HK-2 (cell line): ENCODE results near the gene HYAL1.
"Not testable (repeated sequence)": the region's sequence is repeated elsewhere in the genome, so short reads cannot be mapped to it uniquely, and the experiment has no call there.

ENCODE experiments used
- DNase-seq: peaks from one replicate; pipeline ENCODE4 v3.0.0-alpha.2; 2018; ENCODE audit not compliant: unreplicated experiment

The HYAL1 gene

GRCh38 chr3:50294089-50294488 lies 9.3 kb downstream of the HYAL1 start:
- DNase-seq = no peak

- no peak for DNase-seq
Measured at GRCh38 chr3:50293079-50293801, 10.1 kb downstream of the HYAL1 start.

- peak; percentile 93 for DNase-seq
Measured at GRCh38 chr3:50292159-50293078, 11.0 kb downstream of the HYAL1 start, which contains the start of gene IFRD2. Gene IFRD2, minus strand, starts transcription at chr3:50292429. Its CDS starts 155 bp downstream, at chr3:50292274.

GRCh38 chr3:50290161-50290641 lies 13.2 kb downstream of the HYAL1 start:
- no peak for DNase-seq

- DNase-seq = no peak
Measured at GRCh38 chr3:50289130-50289529, 14.2 kb downstream of the HYAL1 start.

GRCh38 chr3:50288387-50289007 lies 14.9 kb downstream of the HYAL1 start:
- no peak for DNase-seq

GRCh38 chr3:50287262-50287661 lies 16.1 kb downstream of the HYAL1 start:
- no peak for DNase-seq

- no peak for DNase-seq
Measured at GRCh38 chr3:50286322-50287227, 16.8 kb downstream of the HYAL1 start.

- not testable (repeated sequence) for DNase-seq
Measured at GRCh38 chr3:50284121-50284520, 19.3 kb downstream of the HYAL1 start.

- DNase-seq = no peak
Measured at GRCh38 chr3:50279255-50280016, 23.9 kb downstream of the HYAL1 start.

- no peak for DNase-seq
Measured at GRCh38 chr3:50278880-50279224, 24.5 kb downstream of the HYAL1 start, which contains the start of gene LSMEM2. Gene LSMEM2, plus strand, starts transcription at chr3:50279087. Its CDS starts 27 bp downstream, at chr3:50279114.

GRCh38 chr3:50278123-50278879 lies 25.1 kb downstream of the HYAL1 start:
- DNase-seq = no peak

GRCh38 chr3:50276762-50277101 lies 26.6 kb downstream of the HYAL1 start:
- no peak for DNase-seq

GRCh38 chr3:50275996-50276761 lies 27.2 kb downstream of the HYAL1 start:
- no peak for DNase-seq

- DNase-seq = no peak
Measured at GRCh38 chr3:50275141-50275995, 28.0 kb downstream of the HYAL1 start.

- DNase-seq = no peak
Measured at GRCh38 chr3:50274371-50275104, 28.8 kb downstream of the HYAL1 start.

- no peak for DNase-seq
Measured at GRCh38 chr3:50273689-50274065, 29.7 kb downstream of the HYAL1 start.
